HEK293 (cell line): ENCODE results near the gene UFD1.

Source experiments
- CTCF ChIA-PET: fragments of 350-600 bp; formaldehyde crosslinking; extraction: SDS; loops from one replicate; lab custom pipeline; 2021; ENCODE audit warnings: antibody characterized with exemption; lab: Yijun Ruan, JAX
- POLR2A ChIA-PET: fragments of 300-600 bp; formaldehyde crosslinking; extraction: SDS; loops from one replicate; lab custom pipeline; 2020; ENCODE audit warnings: antibody characterized with exemption, inconsistent platforms; lab: Yijun Ruan, JAX
- H3K27ac ChIP-seq: fragments of 200-500 bp; sonication (Bioruptor generic); 2 replicates; pipeline ENCODE4 v1.5.1; 2014; ENCODE audit warnings: low read depth, low read length, control low read depth, inconsistent platforms; ENCODE audit errors: extremely low read depth
- H3K36me3 ChIP-seq, 2 experiments: fragments of 200-500 bp in 1 of 2; sonication (Bioruptor generic) in 1 of 2; 1 replicate in 1 of 2; 2 replicates in 1 of 2; pipeline ENCODE4 v1.5.1; 2014 to 2017; ENCODE audit warnings: inconsistent platforms in 2 of 2, low read length in 2 of 2; ENCODE audit not compliant: control insufficient read depth in 2 of 2, insufficient read depth in 1 of 2
- H3K4me1 ChIP-seq: fragments of 200-500 bp; sonication (Bioruptor generic); 2 replicates; pipeline ENCODE4 v1.5.1; 2014; ENCODE audit warnings: mild to moderate bottlenecking, low read length, inconsistent platforms; ENCODE audit not compliant: control insufficient read depth, insufficient read depth
- H3K4me3 ChIP-seq: 2 replicates; pipeline ENCODE4 v1.5.1; 2011; ENCODE audit warnings: low read depth, mild to moderate bottlenecking, control low read depth, low read length, moderate library complexity
- H3K9me3 ChIP-seq: fragments of 200-500 bp; sonication (Bioruptor generic); 2 replicates; pipeline ENCODE4 v1.5.1; 2014; ENCODE audit warnings: low read depth, low read length, inconsistent platforms; ENCODE audit not compliant: control insufficient read depth, insufficient read depth
- EGR2 ChIP-seq: fragments of 450-650 bp; formaldehyde crosslinking; IDR thresholded peaks from 2 replicates; pipeline ENCODE4 v1.5.1; 2016; ENCODE audit warnings: low read depth, missing biosample characterization, missing genetic modification characterization
- HOXC10 ChIP-seq: sonication (generic); formaldehyde crosslinking; IDR thresholded peaks from 2 replicates; pipeline ENCODE4 v1.8.1; 2023; ENCODE audit warnings: mild to moderate bottlenecking, missing genetic modification reagents
- KLF8 ChIP-seq: fragments of 450-650 bp; formaldehyde crosslinking; IDR thresholded peaks from 2 replicates; pipeline ENCODE4 v1.5.1; 2016; ENCODE audit warnings: missing biosample characterization, missing genetic modification characterization
- PRDM1 ChIP-seq: fragments of 450-650 bp; formaldehyde crosslinking; IDR thresholded peaks from 2 replicates; pipeline ENCODE4; 2016; ENCODE audit warnings: missing biosample characterization, missing genetic modification characterization
- SALL2 ChIP-seq: fragments of 450-650 bp; formaldehyde crosslinking; IDR thresholded peaks from 2 replicates; pipeline ENCODE4 v1.5.0; 2017; ENCODE audit warnings: missing biosample characterization, mild to moderate bottlenecking, missing genetic modification characterization, borderline replicate concordance
- SETDB1 ChIP-seq: IDR thresholded peaks from one replicate; pipeline ENCODE4 v1.6.1; 2017; ENCODE audit warnings: mild to moderate bottlenecking, low read length, moderate library complexity, mixed read lengths; ENCODE audit not compliant: insufficient read length
- YY1 ChIP-seq: fragments of 450-650 bp; formaldehyde crosslinking; IDR thresholded peaks from 2 replicates; pipeline ENCODE4 v1.5.1; 2018; ENCODE audit warnings: missing biosample characterization, missing genetic modification characterization
- ZFP3 ChIP-seq: fragments of 450-650 bp; formaldehyde crosslinking; IDR thresholded peaks from 2 replicates; pipeline ENCODE4 v1.5.1; 2016; ENCODE audit warnings: low read depth, missing biosample characterization, missing genetic modification characterization
- ZIC2 ChIP-seq: fragments of 450-650 bp; formaldehyde crosslinking; IDR thresholded peaks from 2 replicates; pipeline ENCODE4 v1.5.1; 2016; ENCODE audit warnings: missing biosample characterization, missing genetic modification characterization
- ZNF157 ChIP-seq: fragments of 450-650 bp; formaldehyde crosslinking; IDR thresholded peaks from 2 replicates; pipeline ENCODE4 v1.5.1; 2016; ENCODE audit warnings: missing biosample characterization, missing genetic modification characterization
- ZNF211 ChIP-seq: fragments of 450-650 bp; formaldehyde crosslinking; IDR thresholded peaks from 2 replicates; pipeline ENCODE4 v1.5.1; 2016; ENCODE audit warnings: low read depth, missing biosample characterization, missing genetic modification characterization
- ZNF311 ChIP-seq: fragments of 450-650 bp; formaldehyde crosslinking; IDR thresholded peaks from 2 replicates; pipeline ENCODE4 v1.5.1; 2017; ENCODE audit warnings: missing biosample characterization, missing genetic modification characterization, borderline replicate concordance
- ZNF37A ChIP-seq: fragments of 450-650 bp; IDR thresholded peaks from 2 replicates; pipeline ENCODE4 v1.5.1; 2018; ENCODE audit warnings: missing biosample characterization, missing genetic modification characterization
- ZNF391 ChIP-seq: fragments of 450-650 bp; formaldehyde crosslinking; IDR thresholded peaks from 2 replicates; pipeline ENCODE4 v1.5.1; 2016; ENCODE audit warnings: low read depth, missing biosample characterization, missing genetic modification characterization, borderline replicate concordance
- ZNF549 ChIP-seq: fragments of 450-650 bp; IDR thresholded peaks from 2 replicates; pipeline ENCODE4 v1.5.1; 2018; ENCODE audit warnings: missing biosample characterization, missing genetic modification characterization, mild to moderate bottlenecking, inconsistent platforms, moderate library complexity
- ZNF558 ChIP-seq: fragments of 450-650 bp; formaldehyde crosslinking; IDR thresholded peaks from 2 replicates; pipeline ENCODE4 v1.5.1; 2016; ENCODE audit warnings: missing biosample characterization, missing genetic modification characterization
- ZNF585B ChIP-seq: fragments of 450-650 bp; formaldehyde crosslinking; IDR thresholded peaks from 2 replicates; pipeline ENCODE4 v1.5.1; 2016; ENCODE audit warnings: missing biosample characterization, missing genetic modification characterization
- ZNF654 ChIP-seq: fragments of 450-650 bp; formaldehyde crosslinking; IDR thresholded peaks from 2 replicates; pipeline ENCODE4 v1.5.1; 2016; ENCODE audit warnings: low read depth, missing biosample characterization, missing genetic modification characterization
- ZNF747 ChIP-seq: fragments of 450-650 bp; formaldehyde crosslinking; IDR thresholded peaks from 2 replicates; pipeline ENCODE4 v1.5.1; 2016; ENCODE audit warnings: missing biosample characterization, missing genetic modification characterization
- ZNF76 ChIP-seq: fragments of 450-650 bp; formaldehyde crosslinking; IDR thresholded peaks from 2 replicates; pipeline ENCODE4; 2016; ENCODE audit warnings: low read depth, missing biosample characterization, missing genetic modification characterization, borderline replicate concordance
- ZNF843 ChIP-seq: fragments of 450-650 bp; formaldehyde crosslinking; IDR thresholded peaks from 2 replicates; pipeline ENCODE4 v1.5.1; 2016; ENCODE audit warnings: missing biosample characterization, missing genetic modification characterization
- ZSCAN30 ChIP-seq: fragments of 450-650 bp; IDR thresholded peaks from 2 replicates; pipeline ENCODE4 v1.5.1; 2018; ENCODE audit warnings: missing biosample characterization, mild to moderate bottlenecking, missing genetic modification characterization, moderate library complexity
- TF ChIP-seq, protein P1 (sequence below): fragments of 450-650 bp; formaldehyde crosslinking; IDR thresholded peaks from 2 replicates; pipeline ENCODE4 v1.5.1; 2016; ENCODE audit warnings: missing biosample characterization, missing genetic modification characterization
- TF ChIP-seq, protein P2 (sequence below): IDR thresholded peaks from 2 replicates; pipeline ENCODE4 v1.6.1; 2011; ENCODE audit warnings: mild to moderate bottlenecking, low read depth, low read length, borderline replicate concordance
- TF ChIP-seq, protein P3 (sequence below): fragments of 450-650 bp; formaldehyde crosslinking; IDR thresholded peaks from 2 replicates; pipeline ENCODE4 v1.5.1; 2016; ENCODE audit warnings: missing biosample characterization, missing genetic modification characterization
- TF ChIP-seq, protein P4 (sequence below): fragments of 450-650 bp; formaldehyde crosslinking; IDR thresholded peaks from 2 replicates; pipeline ENCODE4 v1.5.1; 2017; ENCODE audit warnings: missing biosample characterization, missing genetic modification characterization
- TF ChIP-seq, protein P5 (sequence below): fragments of 450-650 bp; IDR thresholded peaks from 2 replicates; pipeline ENCODE4 v1.5.1; 2018; ENCODE audit warnings: missing biosample characterization, mild to moderate bottlenecking, missing genetic modification characterization

Gene UFD1

DNA sequence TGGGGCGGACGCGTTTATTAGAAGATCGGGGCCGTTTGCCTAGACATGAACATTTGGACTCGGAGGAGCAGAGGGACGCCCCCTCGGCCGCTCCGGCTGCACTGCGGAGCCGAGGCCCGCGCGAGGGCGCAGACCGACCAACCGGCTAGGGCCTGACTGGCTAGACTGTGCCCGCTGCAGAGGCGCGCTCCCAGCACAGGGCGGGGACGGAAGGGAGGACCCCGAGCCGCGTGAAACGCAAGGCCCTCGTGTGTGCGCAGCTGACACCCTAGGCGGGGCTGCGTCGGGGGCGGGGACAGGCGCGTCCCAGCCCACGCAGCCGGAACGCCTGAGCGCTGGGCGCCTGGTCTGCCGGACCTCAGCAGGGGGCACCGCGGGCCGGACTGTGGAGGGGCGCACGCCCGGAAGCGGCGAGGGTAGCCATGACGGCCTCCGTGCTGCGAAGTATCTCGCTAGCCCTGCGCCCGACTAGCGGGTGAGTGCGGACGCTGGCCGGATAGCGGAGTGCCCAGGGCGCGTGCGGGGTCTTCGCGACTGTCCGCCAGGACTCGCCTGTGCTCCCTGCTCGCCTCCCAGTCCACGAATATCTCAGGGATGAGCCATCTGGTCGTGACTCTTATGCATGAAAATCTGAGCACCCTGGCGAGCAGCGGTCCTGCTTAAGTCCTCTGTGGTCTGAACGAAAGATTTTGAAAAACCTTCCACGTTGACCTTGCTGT is 46.7 kb downstream of the UFD1 start, which contains the start of gene MRPL40 (continued):
- no peak for TF ChIP-seq ZNF311 (tag by site-specific recombination)

DNA sequence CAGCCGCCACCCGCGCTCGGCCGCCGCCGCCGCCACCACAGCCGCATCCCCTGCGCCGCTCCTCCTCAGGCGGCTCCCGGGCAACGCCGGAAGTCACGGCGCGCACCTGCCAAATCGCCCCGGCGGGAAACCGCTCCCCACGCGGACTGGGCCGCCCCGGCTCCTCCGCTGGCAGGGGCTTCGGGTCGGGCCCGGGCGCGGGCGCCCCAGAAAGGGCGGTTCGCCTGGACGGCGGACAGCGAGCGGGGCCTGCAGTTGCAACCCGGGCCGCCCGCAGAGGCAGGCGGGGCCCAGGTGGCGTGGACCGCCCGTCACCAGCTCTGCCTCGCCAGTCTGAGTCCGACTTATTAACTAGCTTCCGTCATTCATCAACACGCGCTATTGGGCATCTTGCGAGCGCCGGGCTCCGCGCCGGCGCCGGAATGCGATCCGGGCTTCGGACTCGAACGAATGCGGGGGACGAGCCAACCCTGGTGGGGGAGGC is 47.3 kb downstream of the UFD1 start, which contains the start of gene HIRA:
Gene HIRA, minus strand, starts transcription at position 85 of the 484 bp plus-strand sequence. CDS start 257 bp downstream, outside the sequence.
- Histone ChIP-seq H3K4me3 (peak within 1 kb of the TSS; percentile 90), H3K27ac (peak within 1 kb of the TSS; percentile 67), H3K4me1 (no peaks in the 10 kb centered on the region; the same call in 1 of the 2 replicates), H3K9me3 (no peaks in the 10 kb centered on the region), H3K36me3 (peaks cover 3 to 45% of the 10 kb centered on the region in 2 experiments; a peak in 2 of 3 replicates)
- POLR2A ChIA-PET: interaction anchor here (0.6 to 3.7 kb wide), 11 partner anchors 11 to 258 kb away, joined by 3 to 22 read pairs (median 4); partner anchors contain the start of genes C22orf39, CDC45, SLC25A1 and UFD1
- CTCF ChIA-PET: interaction anchor here (0.6 kb wide), 1 partner anchor 250 kb away, joined by 3 read pairs; no protein-coding TSS in a partner anchor
- TF ChIP-seq, protein P1, sequence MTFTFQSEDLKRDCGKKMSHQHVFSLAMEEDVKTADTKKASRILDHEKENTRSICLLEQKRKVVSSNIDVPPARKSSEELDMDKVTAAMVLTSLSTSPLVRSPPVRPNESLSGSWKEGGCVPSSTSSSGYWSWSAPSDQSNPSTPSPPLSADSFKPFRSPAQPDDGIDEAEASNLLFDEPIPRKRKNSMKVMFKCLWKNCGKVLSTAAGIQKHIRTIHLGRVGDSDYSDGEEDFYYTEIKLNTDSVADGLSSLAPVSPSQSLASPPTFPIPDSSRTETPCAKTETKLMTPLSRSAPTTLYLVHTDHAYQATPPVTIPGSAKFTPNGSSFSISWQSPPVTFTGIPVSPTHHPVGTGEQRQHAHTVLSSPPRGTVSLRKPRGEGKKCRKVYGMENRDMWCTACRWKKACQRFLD (tag by site-specific recombination): peak; percentile 26; the same call in 1 of the 2 replicates
- TF ChIP-seq HOXC10: 0 out of 2 replicates have a peak, but pooled peaks have one; percentile 22
- TF ChIP-seq, protein P2, sequence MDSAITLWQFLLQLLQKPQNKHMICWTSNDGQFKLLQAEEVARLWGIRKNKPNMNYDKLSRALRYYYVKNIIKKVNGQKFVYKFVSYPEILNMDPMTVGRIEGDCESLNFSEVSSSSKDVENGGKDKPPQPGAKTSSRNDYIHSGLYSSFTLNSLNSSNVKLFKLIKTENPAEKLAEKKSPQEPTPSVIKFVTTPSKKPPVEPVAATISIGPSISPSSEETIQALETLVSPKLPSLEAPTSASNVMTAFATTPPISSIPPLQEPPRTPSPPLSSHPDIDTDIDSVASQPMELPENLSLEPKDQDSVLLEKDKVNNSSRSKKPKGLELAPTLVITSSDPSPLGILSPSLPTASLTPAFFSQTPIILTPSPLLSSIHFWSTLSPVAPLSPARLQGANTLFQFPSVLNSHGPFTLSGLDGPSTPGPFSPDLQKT: no peak
- no peak for TF ChIP-seq PRDM1
- no peak for TF ChIP-seq ZNF747 (tag by site-specific recombination)
- TF ChIP-seq ZSCAN30 (tag by site-specific recombination): peak; percentile 85
- no peak for TF ChIP-seq ZIC2 (tag by site-specific recombination)
- TF ChIP-seq, protein P3, sequence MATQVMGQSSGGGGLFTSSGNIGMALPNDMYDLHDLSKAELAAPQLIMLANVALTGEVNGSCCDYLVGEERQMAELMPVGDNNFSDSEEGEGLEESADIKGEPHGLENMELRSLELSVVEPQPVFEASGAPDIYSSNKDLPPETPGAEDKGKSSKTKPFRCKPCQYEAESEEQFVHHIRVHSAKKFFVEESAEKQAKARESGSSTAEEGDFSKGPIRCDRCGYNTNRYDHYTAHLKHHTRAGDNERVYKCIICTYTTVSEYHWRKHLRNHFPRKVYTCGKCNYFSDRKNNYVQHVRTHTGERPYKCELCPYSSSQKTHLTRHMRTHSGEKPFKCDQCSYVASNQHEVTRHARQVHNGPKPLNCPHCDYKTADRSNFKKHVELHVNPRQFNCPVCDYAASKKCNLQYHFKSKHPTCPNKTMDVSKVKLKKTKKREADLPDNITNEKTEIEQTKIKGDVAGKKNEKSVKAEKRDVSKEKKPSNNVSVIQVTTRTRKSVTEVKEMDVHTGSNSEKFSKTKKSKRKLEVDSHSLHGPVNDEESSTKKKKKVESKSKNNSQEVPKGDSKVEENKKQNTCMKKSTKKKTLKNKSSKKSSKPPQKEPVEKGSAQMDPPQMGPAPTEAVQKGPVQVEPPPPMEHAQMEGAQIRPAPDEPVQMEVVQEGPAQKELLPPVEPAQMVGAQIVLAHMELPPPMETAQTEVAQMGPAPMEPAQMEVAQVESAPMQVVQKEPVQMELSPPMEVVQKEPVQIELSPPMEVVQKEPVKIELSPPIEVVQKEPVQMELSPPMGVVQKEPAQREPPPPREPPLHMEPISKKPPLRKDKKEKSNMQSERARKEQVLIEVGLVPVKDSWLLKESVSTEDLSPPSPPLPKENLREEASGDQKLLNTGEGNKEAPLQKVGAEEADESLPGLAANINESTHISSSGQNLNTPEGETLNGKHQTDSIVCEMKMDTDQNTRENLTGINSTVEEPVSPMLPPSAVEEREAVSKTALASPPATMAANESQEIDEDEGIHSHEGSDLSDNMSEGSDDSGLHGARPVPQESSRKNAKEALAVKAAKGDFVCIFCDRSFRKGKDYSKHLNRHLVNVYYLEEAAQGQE (tag by site-specific recombination): no peak
- TF ChIP-seq ZFP3 (tag by site-specific recombination): no peak
- TF ChIP-seq ZNF391 (tag by site-specific recombination): no peak
- TF ChIP-seq EGR2 (tag by site-specific recombination): no peak
- TF ChIP-seq SETDB1: no peak
- TF ChIP-seq ZNF843 (tag by site-specific recombination): no peak
- TF ChIP-seq KLF8 (tag by site-specific recombination): 0 out of 2 replicates have a peak, but pooled peaks have one; percentile 4
- TF ChIP-seq YY1 (tag by site-specific recombination): peak; percentile 66; the same call in 1 of the 2 replicates
- TF ChIP-seq ZNF37A (tag by site-specific recombination): peak; percentile 73
- no peak for TF ChIP-seq ZNF211 (tag by site-specific recombination)
- TF ChIP-seq ZNF157 (tag by site-specific recombination): no peak
- no peak for TF ChIP-seq SALL2 (tag by site-specific recombination)
- TF ChIP-seq ZNF654 (tag by site-specific recombination): no peak
- no peak for TF ChIP-seq ZNF549
- TF ChIP-seq ZNF76 (tag by site-specific recombination): peak; percentile 17; the same call in 1 of the 2 replicates
- TF ChIP-seq ZNF585B: no peak
- TF ChIP-seq, protein P4, sequence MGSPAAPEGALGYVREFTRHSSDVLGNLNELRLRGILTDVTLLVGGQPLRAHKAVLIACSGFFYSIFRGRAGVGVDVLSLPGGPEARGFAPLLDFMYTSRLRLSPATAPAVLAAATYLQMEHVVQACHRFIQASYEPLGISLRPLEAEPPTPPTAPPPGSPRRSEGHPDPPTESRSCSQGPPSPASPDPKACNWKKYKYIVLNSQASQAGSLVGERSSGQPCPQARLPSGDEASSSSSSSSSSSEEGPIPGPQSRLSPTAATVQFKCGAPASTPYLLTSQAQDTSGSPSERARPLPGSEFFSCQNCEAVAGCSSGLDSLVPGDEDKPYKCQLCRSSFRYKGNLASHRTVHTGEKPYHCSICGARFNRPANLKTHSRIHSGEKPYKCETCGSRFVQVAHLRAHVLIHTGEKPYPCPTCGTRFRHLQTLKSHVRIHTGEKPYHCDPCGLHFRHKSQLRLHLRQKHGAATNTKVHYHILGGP (tag by site-specific recombination): no peak
- TF ChIP-seq, protein P5, sequence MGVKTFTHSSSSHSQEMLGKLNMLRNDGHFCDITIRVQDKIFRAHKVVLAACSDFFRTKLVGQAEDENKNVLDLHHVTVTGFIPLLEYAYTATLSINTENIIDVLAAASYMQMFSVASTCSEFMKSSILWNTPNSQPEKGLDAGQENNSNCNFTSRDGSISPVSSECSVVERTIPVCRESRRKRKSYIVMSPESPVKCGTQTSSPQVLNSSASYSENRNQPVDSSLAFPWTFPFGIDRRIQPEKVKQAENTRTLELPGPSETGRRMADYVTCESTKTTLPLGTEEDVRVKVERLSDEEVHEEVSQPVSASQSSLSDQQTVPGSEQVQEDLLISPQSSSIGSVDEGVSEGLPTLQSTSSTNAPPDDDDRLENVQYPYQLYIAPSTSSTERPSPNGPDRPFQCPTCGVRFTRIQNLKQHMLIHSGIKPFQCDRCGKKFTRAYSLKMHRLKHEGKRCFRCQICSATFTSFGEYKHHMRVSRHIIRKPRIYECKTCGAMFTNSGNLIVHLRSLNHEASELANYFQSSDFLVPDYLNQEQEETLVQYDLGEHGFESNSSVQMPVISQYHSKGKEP (tag by site-specific recombination): peak; percentile 76
- TF ChIP-seq ZNF558 (tag by site-specific recombination): no peak
